Measurements from ENCODE around the gene CCDC127. TPM values are rescaled to one million over a fixed set of nuclear protein-coding genes. Genes with fewer than 3 reads are reported as not detected.

CCDC127 gene
- total and polyA plus RNA-seq, 2 donors (not counting 3 experiments of a cell fraction or from before 2014, with no cell fraction given) = 3.4 to 6.3 TPM

GRCh38 chr5:189486-189885 lies 28.5 kb downstream of the CCDC127 start:
- DNase-seq (ENCODE audit: low read depth, low spot score) (no peak), FAIRE-seq (no peak)
- H3K79me2 ChIP-seq (ENCODE audit: control insufficient read depth, insufficient read depth, low read length) = no peaks in the 10 kb centered on the region
- no peaks in the 10 kb centered on the region for H3K36me3 ChIP-seq (ENCODE audit: control insufficient read depth in 2 of 2, extremely low read depth in 1 of 2, insufficient read depth in 2 of 2, low read length in 2 of 2)
- intact Hi-C loops (cut with micrococcal nuclease) (loop anchor here (2.0 to 5.0 kb wide), 2 partner anchors 133 to 241 kb away; partner anchors contain the start of gene AHRR), dilution Hi-C loops (cut with MboI; ENCODE audit: extremely low pct_ligation_motif_present, low sequenced_read_pairs) (no loop called here)
- no peak overlapping the region for H3K9ac ChIP-seq (replicated peaks; ENCODE audit: extremely low read depth, insufficient read depth, low read length)
- H3K4me2 ChIP-seq (ENCODE audit: insufficient read depth, low read length) = no peak overlapping the region
- no peak overlapping the region for H2AFZ ChIP-seq (ENCODE audit: low read depth, low read length)
- BruUV-seq (replicated peaks) = no TSS peak
- no peaks in the 10 kb centered on the region for H3K9me1 ChIP-seq (replicated peaks; ENCODE audit: control insufficient read depth, extremely low read depth, insufficient read depth, low read length)
- no peaks in the 10 kb centered on the region for H4K20me1 ChIP-seq (replicated peaks; ENCODE audit: control insufficient read depth, extremely low read depth, insufficient read depth, low read length)
- TF ChIP-seq JUN (IDR thresholded peaks at IDR 0.05; ENCODE audit: borderline replicate concordance, insufficient read depth, insufficient read length, low read depth) (no peak), CTCF (IDR thresholded peaks at IDR 0.05; ENCODE audit: extremely low read depth in 1 of 2, insufficient read depth in 1 of 2, low read depth in 1 of 2, low read length in 2 of 2) (no peak), POLR2A (IDR thresholded peaks at IDR 0.05; ENCODE audit: low read depth, low read length) (no peak), MAX (IDR thresholded peaks at IDR 0.05; ENCODE audit: insufficient read depth, insufficient read length) (no peak), POLR2AphosphoS5 (IDR thresholded peaks at IDR 0.05; ENCODE audit: insufficient read depth, low read depth, low read length) (no peak), EZH2 (IDR thresholded peaks at IDR 0.05; ENCODE audit: borderline replicate concordance, low read depth, low read length, severe bottlenecking) (no peak), FOS (IDR thresholded peaks at IDR 0.05; ENCODE audit: borderline replicate concordance, insufficient read depth, low read length) (no peak), GATA2 (IDR thresholded peaks at IDR 0.05; ENCODE audit: insufficient read depth, insufficient read length, low read depth, low read length) (no peak), MYC (IDR thresholded peaks at IDR 0.05; ENCODE audit: low read depth, low read length) (no peak)
- H3K4me1 ChIP-seq (ENCODE audit: control insufficient read depth, extremely low read depth, insufficient read depth, low read length) = no peaks in the 10 kb centered on the region
- peaks cover 3 to 8% of the 10 kb centered on the region in 2 experiments for H3K27me3 ChIP-seq (ENCODE audit: control insufficient read depth in 2 of 2, insufficient read depth in 2 of 2, low read length in 2 of 2)
- H3K27ac ChIP-seq (ENCODE audit: insufficient read depth, low read depth, low read length) = no peak overlapping the region
- no peak overlapping the region for H3K4me3 ChIP-seq (replicated peaks in 1 of 3; ENCODE audit: insufficient read depth in 1 of 3, low read depth in 1 of 3, low read length in 3 of 3)
- no peaks in the 10 kb centered on the region for H3K9me3 ChIP-seq (replicated peaks; ENCODE audit: control insufficient read depth, insufficient read depth, low read length)
- ChIA-PET CTCF (interaction anchor here (1.2 to 2.4 kb wide), 7 partner anchors 9 to 257 kb away, joined by 3 to 17 read pairs (median 6); partner anchors contain the start of gene AHRR), POLR2A (interaction anchor here (2.0 kb wide), 1 partner anchor 28 kb away, joined by 4 read pairs; the partner anchor contains the start of genes CCDC127 and SDHA)

Measured in endothelial cell of umbilical vein (primary cell).